Kidney (tissue), 22 donors: Measurements from ENCODE around the gene KLK6. TPM values are rescaled to one million over a fixed set of nuclear protein-coding genes. Genes with fewer than 3 reads are reported as not detected.

ENCODE experiments used
- DNase-seq, 5 donors: peaks; one replicate each; pipeline ENCODE4 v3.0.0-alpha.2; 2013 to 2020
- FAIRE-seq: peaks from 2 replicates; lab custom pipeline; 2012; peaks lifted over from hg19 to GRCh38; lab: Jason Lieb, UNC
- H3K27ac ChIP-seq, 2 donors: one replicate each; pipeline ENCODE4 v1.7.0; 2013; ENCODE audit warnings: low read depth in 2 of 2, low read length in 2 of 2, inconsistent platforms in 1 of 2
- H3K27me3 ChIP-seq: one replicate; pipeline ENCODE4 v1.7.1; 2013; ENCODE audit warnings: low read length, inconsistent platforms; ENCODE audit not compliant: control insufficient read depth, insufficient read depth
- H3K36me3 ChIP-seq, 3 donors: one replicate each; pipeline versions ENCODE4 v1.7.0 to v1.7.1; 2013; ENCODE audit warnings: low read length in 3 of 3, control low read depth in 1 of 3, inconsistent platforms in 1 of 3; ENCODE audit not compliant: insufficient read depth in 3 of 3, control insufficient read depth in 2 of 3
- H3K4me1 ChIP-seq, 3 donors: one replicate each; pipeline versions ENCODE4 v1.7.0 to v1.7.1; 2013; ENCODE audit warnings: low read length in 3 of 3, inconsistent platforms in 1 of 3, low read depth in 1 of 3; ENCODE audit not compliant: control insufficient read depth in 2 of 3, insufficient read depth in 2 of 3
- H3K4me3 ChIP-seq, 3 donors: one replicate each; pipeline versions ENCODE4 v1.7.0 to v1.8.1; 2013; ENCODE audit warnings: low read length in 3 of 3, control low read depth in 1 of 3, inconsistent platforms in 1 of 3
- H3K9ac ChIP-seq, 3 donors: one replicate each; pipeline versions ENCODE4 v1.7.0 to v1.7.1; 2013; ENCODE audit warnings: low read length in 3 of 3, control low read depth in 1 of 3, inconsistent platforms in 1 of 3
- H3K9me3 ChIP-seq, 3 donors: one replicate each; pipeline versions ENCODE4 v1.7.0 to v1.7.1; 2013; ENCODE audit warnings: low read length in 3 of 3, control low read depth in 1 of 3, inconsistent platforms in 1 of 3; ENCODE audit not compliant: control insufficient read depth in 2 of 3, insufficient read depth in 1 of 3
- CTCF ChIP-seq: IDR thresholded peaks from 3 replicates; pipeline ENCODE4 v1.5.1; 2012; ENCODE audit warnings: mild to moderate bottlenecking, moderate library complexity, borderline replicate concordance; ENCODE audit not compliant: insufficient read depth; ENCODE audit errors: extremely low read depth
- intact Hi-C: fragments of 100-400 bp; cut with DNase I; formaldehyde crosslinking; loops from one replicate; pipeline ENCODE4 v1.11.1; 2022
- long read RNA-seq, 10 donors: library from polyadenylated mRNA in 1 of 10; unstranded in 1 of 10; transcript quantifications; one replicate each; pipeline ENCODE4 v2.0.0 and lab custom pipeline, GENCODE V29; 2021 to 2026
- polyA plus RNA-seq: library from polyadenylated mRNA; stranded (reverse); fragments of 350-450 nt; fragmentation: Illumina TruSeq; extraction: RNeasy Lipid Tissue Mini Kit (QIAGEN cat#74804); gene quantifications from one replicate; pipeline ENCODE4 v1.2.3, GENCODE V29; 2014; ENCODE audit warnings: low read depth, low replicate concordance; ENCODE audit not compliant: insufficient read depth
- total RNA-seq: library from RNA; stranded (reverse); fragmentation: NEBNext Ultra II Directional; extraction: Animal tissue kit (Norgen Biotek cat#: 25700); gene quantifications from one replicate; pipeline ENCODE4 v1.2.1, GENCODE V29; 2021
- donor health status: control.
- donor health status: control.
- donor health status: control.
- donor health status: control.
- donor health status: control.
- donor health status: DM: yes; HTN: yes; CAD: no.
- donor health status: Normal renal cell carcinoma (clear cell type).

KLK6 gene
- 15.0 TPM for total RNA-seq
- polyA plus RNA-seq: 30.3 TPM
- long read RNA-seq, donor 1, transcript KLK6-202 (6 exons, 1,708 nt): major isoform, 13 of 14 reads
- long read RNA-seq, donor 1, partial matches to known transcripts: 0 of 14 reads
- long read RNA-seq, donor 1, other reads (novel, unspliced or antisense): 0 of 14 reads
- long read RNA-seq, donor 2, transcript KLK6-202 (6 exons, 1,708 nt): major isoform, 14 of 16 reads
- long read RNA-seq, donor 2, partial matches to known transcripts: 0 of 16 reads
- long read RNA-seq, donor 2, other reads (novel, unspliced or antisense): 0 of 16 reads
- long read RNA-seq, donor 3, transcript KLK6-202 (6 exons, 1,708 nt): major isoform, 12 of 22 reads
- long read RNA-seq, donor 3, partial matches to known transcripts: 8 of 22 reads
- long read RNA-seq, donor 3, other reads (novel, unspliced or antisense): 0 of 22 reads
- long read RNA-seq, donor 4, transcript KLK6-202 (6 exons, 1,708 nt): major isoform, 13 of 19 reads
- long read RNA-seq, donor 4, partial matches to known transcripts: 5 of 19 reads
- long read RNA-seq, donor 4, other reads (novel, unspliced or antisense): 0 of 19 reads
- long read RNA-seq, donor 5, partial matches to known transcripts: 0 of 1 reads
- long read RNA-seq, donor 5, other reads (novel, unspliced or antisense): 0 of 1 reads
- long read RNA-seq, donor 6, transcript KLK6-202 (6 exons, 1,708 nt): major isoform, 8 of 14 reads
- long read RNA-seq, donor 6, partial matches to known transcripts: 6 of 14 reads
- long read RNA-seq, donor 6, other reads (novel, unspliced or antisense): 0 of 14 reads
- long read RNA-seq, donor 7, transcript KLK6-202 (6 exons, 1,708 nt): major isoform, 13 of 19 reads
- long read RNA-seq, donor 7, partial matches to known transcripts: 1 of 19 reads
- long read RNA-seq, donor 7, other reads (novel, unspliced or antisense): 2 of 19 reads
- long read RNA-seq, donor 8, transcript KLK6-202 (6 exons, 1,708 nt): major isoform, 17 of 27 reads
- long read RNA-seq, donor 8, partial matches to known transcripts: 9 of 27 reads
- long read RNA-seq, donor 8, other reads (novel, unspliced or antisense): 0 of 27 reads
- long read RNA-seq, donor 9, transcript KLK6-202 (6 exons, 1,708 nt): major isoform, 7 of 22 reads
- long read RNA-seq, donor 9, partial matches to known transcripts: 14 of 22 reads
- long read RNA-seq, donor 9, other reads (novel, unspliced or antisense): 0 of 22 reads
- long read RNA-seq, donor 10, transcript KLK6-202 (6 exons, 1,708 nt): major isoform, 8 of 21 reads
- long read RNA-seq, donor 10, partial matches to known transcripts: 12 of 21 reads
- long read RNA-seq, donor 10, other reads (novel, unspliced or antisense): 0 of 21 reads

GRCh38 chr19:50969413-50969760 is at the start of gene KLK6:
Gene KLK6 (minus strand): TSS chr19:50969591. CDS start chr19:50968104, 1,487 bp downstream.
- FAIRE-seq (no peak), DNase-seq (peak in 1 of 5 donors; percentile 78)
- no peaks in the 10 kb centered on the region for H3K4me1 ChIP-seq
- no peaks in the 10 kb centered on the region for H3K9me3 ChIP-seq
- H3K27me3 ChIP-seq: no peaks in the 10 kb centered on the region
- TF ChIP-seq CTCF: no peak
- H3K4me3 ChIP-seq: no peak within 1 kb of the TSS
- H3K9ac ChIP-seq: no peak within 1 kb of the TSS
- no peak within 1 kb of the TSS for H3K27ac ChIP-seq
- no peaks in the 10 kb centered on the region for H3K36me3 ChIP-seq
- intact Hi-C loops: no loop called here

- FAIRE-seq: no peak
- H3K9me3 ChIP-seq: no peaks in the 10 kb centered on the region
- H3K9ac ChIP-seq: no peak overlapping the region
- H3K4me3 ChIP-seq: no peak overlapping the region
- H3K4me1 ChIP-seq: no peaks in the 10 kb centered on the region
- TF ChIP-seq CTCF: no peak
- intact Hi-C loops: no loop called here
- DNase-seq: peak in 3 of 5 donors; percentile 19 to 50 (median 33)
- H3K36me3 ChIP-seq: no peaks in the 10 kb centered on the region
- H3K27me3 ChIP-seq: peaks cover 8% of the 10 kb centered on the region
- H3K27ac ChIP-seq: no peak overlapping the region
Observed at GRCh38 chr19:51018745-51019543, 49.6 kb upstream of the KLK6 start.
